Stimulated activated CD4-positive, alpha-beta T cell treated with anti-CD3 and anti-CD28 coated beads, Interleukin-1b, Interleukin-23, amount 100 ng/mL, for 48 hours (primary cell): ENCODE measurements around the gene PPFIA2.

ENCODE experiments used
- DNase-seq: peaks from one replicate; pipeline ENCODE4 v3.0.0-alpha.2; 2020

PPFIA2 gene

DNA sequence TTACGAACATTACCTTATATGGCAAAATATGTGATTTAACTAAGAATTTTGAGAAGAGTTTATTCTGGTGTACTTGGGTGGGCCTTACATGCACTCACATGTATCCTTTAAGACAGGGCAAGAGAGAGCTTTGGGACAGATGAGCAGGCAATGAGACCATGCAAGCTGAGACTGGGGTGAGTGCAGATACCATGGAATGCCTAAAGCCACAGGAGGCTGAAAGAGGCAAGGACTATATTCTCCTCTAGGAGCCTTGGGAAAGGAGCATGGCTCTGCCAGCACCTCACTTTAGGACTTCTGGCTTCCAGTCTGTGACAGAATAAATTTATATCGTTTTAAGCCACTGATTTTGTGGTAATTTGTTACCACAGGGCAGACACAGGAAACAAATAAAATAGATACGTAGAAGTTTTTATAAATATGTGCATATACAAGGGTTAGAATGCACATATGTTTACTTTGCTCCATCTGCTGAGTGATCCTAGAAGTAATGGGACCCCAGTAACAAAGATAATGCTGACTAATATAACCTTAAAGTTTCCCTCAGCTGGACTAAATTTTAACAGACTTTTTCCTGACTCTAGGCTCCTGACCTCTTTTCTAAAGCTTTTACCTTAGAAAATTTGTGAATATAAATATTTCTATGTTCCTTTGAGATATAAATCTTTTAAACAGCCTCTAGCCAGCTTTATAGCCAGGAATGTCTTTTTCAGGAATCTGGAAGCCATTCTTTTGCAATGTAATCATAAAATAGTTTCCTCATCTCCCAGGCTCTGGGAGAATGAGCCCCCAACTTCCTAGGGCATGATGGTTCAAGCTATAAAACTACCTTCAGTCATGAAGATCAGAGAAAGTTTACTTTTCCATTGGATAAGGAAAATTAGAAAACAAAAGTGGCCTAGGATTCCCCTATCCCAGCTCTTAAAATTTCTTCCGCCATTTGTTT is 216.8 kb downstream of the PPFIA2 start:
- no peak for DNase-seq

DNA sequence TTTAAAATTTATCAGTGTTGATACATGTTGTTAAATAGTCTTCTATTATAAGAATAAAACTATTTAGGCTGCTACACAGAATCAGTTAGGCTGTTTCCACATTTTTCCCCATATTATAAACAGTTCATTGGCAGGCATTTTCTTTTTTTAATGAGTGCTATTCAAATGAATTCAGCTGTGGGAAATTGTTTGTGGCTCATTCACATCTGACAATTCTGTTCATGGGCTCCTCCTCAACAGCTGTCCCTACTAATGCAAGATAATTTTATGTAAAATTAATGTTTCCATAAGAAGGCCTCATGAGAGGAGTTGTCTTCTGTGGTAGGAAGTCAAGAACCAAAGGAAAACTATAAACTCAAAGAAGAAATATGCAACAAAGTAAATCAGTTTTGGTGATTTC is 218.0 kb downstream of the PPFIA2 start:
- no peak for DNase-seq

DNA sequence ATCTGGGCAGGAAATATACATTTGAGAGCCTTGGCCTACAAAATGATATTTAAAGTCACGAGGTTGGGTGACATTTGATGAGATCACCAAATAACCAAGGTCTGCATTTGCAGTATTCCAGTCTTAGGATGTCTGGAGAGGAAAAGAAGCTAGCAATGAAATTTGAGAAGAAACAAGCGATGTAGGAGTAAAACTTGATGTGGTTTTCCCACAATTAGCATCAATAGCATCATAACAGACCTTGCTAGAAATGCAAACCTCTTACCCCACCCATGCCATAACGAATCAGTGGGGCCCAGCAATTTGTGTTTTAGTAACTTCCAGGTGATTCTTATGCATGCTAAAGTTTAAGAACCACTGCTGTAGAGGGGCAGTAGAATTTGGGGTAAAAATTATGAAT is 219.9 kb downstream of the PPFIA2 start:
- DNase-seq, result no peak

DNA sequence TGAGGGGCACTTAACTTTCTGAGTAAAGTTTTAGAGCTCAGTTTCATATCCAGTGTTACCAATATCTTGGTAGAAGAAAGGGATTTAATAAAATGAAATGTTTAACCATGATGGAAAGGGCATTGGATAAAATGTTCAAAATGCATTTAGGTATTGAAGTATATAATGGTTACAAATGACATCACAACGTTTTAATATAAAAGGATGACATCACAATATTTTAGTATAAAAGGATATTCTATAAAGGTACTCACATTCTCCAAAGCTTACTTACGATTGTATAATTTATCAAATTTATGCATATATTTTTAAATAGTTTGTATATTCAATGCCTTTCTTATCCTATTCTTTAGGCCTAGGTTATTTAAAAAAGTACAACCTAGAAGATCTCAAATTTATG is 226.1 kb downstream of the PPFIA2 start:
- no peak for DNase-seq

DNA sequence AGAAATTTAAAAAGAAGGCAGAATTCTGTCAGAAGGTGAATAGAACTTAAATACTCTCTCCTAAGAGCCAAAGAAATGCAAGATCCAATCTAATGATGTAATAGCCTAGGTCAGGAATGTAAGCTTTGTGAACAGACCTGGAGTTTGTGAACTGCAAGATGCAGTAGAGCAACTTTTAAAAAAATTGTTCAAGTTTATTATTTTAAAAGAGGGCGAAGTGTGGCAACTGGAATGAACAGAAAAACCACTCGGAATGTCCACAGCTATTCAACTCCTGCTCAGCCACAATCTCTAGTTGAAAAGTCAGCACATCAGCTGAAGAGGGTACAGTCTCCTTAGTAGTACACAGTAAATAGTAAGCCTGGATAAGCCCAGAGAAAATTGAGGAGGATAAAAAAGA is 228.8 kb downstream of the PPFIA2 start:
- DNase-seq, result no peak

DNA sequence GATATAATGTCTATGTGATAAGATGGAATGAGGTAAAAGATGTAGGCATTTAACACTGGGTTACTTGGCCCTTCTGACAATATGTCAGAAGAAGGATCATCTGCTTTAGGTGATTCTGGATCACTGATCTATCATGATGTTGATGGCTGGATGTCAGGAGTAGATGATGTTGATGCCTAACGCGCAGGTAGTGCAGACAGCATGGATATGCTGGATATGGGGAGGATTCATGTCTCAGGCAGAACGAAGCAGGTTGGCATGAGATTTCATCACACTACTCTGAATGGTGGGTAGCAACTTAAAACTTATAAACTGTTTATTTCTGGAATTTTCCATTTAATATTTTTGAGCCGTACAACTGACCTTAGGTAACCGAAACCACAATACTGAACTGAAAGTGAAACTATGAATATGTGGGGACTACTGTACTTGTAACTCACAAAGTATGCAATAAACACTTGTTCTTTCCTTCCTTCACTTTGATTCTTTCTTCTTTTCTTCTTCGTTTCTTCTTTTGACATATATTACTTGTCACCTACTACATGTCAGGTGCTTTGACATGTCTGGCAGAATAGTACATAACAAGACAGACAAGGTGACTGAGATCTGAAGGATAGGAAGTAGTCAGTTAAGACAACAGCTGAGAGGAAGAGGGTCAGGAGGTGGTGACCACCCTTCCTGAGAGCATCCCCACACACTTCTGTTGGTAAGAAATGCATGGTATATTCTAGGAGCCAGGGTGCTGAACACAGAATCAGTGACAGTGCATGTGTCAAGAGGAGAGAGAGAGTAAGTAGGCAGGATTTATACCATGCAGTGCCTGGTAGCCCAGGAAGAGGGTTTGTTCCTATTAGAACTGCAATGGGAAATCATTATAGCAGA is 238.8 kb downstream of the PPFIA2 start:
- DNase-seq, result no peak

DNA sequence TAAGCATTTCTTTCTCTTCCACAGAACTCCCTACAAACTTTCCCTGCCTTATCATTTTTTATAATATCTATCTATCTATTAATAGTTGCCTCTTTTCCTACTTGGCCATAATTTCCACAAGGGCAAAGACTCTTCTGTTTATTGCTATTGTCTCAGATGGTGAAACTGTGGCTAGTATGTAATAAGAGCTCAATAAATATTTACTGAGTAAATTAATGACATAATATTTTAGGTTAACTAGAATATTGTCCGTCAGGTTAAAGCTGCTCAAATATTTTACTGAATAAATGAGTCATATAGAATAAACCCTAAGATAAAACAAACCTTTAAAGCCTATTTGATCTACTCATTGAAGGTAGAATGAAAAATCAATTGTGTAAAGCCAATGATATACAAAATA is 240.5 kb downstream of the PPFIA2 start:
- DNase-seq, result no peak

DNA sequence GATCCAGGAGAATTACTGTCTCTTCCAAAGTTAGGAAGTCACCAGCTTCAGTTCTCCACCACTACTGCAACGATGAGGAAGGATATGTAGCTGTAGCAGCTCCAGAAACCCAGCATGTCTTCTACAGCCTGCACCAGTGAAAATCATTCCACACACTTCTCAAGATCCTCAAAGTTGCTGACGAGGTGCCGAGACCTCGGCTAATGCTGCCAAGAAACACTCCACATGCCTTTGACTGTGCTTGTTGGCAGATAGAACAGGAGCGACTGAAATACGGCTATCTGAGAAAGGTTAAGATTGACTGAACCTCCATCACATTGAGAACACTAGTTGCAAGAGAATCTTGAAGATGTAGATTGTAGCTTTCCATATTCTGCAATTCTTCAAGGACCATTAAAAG is 241.9 kb downstream of the PPFIA2 start:
- no peak for DNase-seq

DNA sequence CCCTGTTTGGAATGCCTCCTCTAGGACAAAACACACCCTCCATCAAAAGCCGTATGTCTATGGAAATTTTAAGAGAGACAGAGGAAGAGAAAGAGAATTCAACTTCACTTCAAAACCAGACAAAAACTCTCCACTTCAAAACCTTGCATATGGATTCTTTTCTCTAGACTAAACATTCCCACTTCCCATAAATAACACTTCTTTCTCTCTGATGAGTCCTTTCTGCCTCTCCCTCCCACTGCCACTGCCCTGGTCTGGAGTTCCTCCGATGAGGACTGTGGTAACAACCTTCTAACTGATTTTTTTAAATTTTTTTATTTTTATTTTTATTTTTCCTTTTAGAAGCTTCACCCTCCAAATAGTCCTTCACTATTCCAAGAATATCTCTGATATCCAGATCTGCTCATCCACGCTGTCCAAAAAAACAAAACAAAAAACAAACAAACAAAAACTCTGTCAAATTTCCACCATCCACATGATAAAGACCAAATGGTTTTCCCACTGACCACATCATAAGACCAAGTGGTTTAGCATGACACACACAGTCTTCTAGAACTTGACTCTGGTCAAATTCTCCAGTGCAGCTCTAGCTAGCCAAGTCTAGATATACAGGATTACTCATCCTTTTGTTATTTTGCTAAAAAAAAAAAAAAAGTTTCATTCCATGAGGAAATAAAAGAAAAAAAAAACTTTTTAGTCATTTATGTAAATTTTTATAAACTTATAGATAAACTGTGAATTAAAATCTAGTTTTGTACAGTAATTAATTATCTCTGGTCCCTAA is 256.0 kb downstream of the PPFIA2 start:
- DNase-seq, result no peak

DNA sequence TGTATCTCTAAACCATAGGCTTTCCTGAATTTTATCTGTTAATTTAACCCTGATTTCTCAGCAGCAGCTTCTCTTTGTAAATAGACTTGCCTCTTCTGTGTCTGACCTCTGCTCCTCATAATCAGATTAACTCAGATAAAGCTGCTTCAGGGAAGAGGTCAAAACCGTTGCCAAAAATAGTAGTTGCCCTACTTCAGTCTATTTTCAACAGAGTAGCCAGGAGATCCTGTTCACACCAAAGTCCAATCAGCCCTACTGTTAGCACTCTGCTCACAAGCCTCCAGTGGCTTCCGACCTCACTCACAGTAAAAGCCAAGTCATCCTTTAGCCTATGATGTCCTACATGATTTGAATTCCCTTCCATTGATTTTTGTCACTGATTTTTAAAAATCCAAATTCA is 258.4 kb downstream of the PPFIA2 start:
- DNase-seq, result no peak

DNA sequence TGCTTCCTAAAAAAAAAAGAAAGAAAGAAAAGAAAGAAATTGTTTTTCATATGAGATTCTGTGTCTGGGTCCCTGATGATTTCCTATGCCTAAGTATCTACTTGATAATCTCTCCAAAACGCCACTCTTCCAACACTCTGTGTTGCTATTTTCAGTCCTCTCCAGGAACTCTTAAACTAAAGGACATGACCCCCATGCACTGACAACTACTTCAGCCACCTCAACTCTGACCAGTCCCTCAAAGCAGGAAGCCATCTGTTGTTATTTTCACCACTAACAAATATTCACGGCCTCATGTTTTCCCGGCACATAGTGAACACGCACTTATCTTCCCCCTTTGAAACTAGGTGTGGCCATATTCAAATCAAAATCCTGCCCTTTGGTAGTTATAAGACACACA is 259.3 kb downstream of the PPFIA2 start:
- DNase-seq, result no peak

DNA sequence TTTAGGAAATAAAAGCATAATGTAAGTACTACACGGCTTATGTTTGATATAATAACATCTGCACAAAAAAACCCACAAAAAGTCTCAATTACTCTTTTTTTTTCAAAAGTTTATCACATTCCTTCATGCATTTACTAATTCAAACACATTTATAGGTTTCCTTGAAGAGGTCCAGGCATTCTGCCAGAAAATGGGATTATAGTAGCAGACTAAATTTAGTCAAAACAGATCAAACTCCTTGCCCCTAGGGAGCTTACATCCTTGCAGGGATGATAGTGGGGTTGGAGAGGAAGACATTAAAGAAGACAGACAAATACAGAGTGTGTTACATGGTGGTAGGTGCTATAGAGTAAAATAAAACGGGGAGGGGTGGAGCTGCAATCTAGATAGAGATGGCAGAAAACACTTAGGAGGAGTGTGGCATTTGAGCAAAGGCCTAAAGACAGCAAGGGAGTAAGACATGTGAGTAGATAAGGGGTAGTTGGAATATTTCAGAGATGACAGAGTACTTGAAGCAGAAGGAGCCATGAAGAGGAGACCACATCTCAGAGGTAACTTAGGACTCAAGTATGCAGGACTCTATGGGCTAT is 266.9 kb downstream of the PPFIA2 start:
- no peak for DNase-seq

DNA sequence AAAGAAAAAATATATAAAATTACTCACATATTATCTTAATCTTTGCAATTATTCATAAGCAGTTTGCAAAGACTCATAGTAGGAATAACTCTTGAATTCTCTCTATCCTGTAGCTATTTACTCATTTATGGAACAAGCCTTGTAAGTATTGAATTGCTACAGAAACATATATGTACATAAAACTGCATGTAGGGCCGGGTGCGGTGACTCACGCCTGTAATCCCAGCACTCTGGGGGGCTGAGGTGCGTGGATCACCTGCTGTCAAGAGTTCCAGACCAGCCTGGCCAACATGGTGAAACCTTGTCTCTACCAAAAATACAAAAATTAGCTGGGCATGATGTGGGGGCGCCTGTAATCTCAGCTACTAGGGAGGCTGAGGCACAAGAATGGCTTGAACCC is 286.2 kb downstream of the PPFIA2 start:
- no peak for DNase-seq

DNA sequence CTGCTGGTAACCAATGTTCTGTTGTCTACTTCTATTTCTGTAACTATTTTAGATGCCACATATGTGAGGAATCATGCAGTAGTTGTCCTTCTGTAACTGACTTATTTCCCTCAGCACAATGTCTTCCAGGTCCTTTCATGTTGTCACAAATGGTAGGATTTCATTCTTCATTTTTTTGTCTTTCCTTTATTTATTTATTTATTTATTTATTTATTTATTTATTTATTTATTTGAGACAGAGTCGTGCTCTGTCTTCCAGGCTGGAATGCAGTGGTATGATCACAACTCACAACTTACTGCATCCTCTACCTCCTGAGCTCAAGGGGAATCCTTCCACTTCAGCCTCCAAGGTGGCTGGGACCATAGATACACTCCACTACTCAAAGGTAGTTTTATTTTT is 288.2 kb downstream of the PPFIA2 start:
- DNase-seq, result no peak

DNA sequence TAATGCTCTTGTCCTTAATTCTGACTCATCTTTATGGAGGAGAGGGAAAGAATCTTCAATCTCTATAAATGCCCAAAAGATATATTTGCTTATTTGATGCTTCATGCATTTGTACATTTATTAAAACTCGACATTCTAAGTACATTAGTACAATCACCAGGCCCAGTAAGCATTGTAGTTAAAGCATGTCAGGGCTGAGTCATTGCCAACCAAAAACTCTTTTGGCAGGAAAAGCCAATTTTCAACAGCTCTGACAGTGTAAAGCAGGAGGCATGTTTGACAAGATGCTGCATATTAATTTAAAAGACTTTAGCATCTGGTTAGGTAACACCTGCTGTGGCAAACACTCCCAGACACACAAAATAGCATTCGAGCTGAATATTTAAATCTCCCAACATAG is 290.9 kb downstream of the PPFIA2 start:
- DNase-seq, result no peak

DNA sequence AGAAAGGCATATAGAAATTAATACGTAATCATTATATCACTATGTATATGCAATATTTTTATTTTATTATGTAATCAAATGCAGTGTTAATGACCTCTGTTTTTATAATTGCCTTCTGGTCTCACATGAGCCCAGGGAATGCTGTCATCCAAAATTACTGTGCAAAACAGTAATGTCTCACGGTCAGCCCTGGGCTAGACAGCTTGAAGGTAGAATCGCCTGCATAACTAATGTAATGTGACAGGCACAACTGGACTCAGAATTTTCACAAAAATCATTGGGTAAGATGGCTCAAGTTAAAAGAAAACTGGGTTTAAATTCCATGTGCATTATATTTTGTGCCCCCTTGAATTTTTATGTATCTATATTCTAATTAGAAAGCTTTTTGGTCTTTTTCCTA is 293.3 kb downstream of the PPFIA2 start:
- no peak for DNase-seq

DNA sequence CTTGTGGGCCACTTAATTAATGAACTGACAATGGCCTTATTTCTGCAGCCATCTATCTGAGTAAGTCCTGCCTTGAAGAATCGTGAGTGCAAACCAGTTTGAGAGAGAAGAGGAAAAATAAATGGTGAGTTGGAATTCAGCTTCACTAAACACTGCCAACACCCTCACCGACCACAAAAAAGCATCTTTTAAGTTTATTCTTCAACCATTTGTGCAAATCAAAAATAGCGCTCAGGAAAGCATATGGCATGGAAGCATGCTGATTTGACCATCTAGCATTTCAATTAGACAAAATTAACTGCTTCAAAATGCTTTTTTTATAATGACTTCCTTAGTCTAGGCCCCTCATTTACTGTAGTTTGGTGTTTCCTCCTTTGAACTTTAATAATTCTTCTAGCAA is 294.0 kb downstream of the PPFIA2 start:
- no peak for DNase-seq

DNA sequence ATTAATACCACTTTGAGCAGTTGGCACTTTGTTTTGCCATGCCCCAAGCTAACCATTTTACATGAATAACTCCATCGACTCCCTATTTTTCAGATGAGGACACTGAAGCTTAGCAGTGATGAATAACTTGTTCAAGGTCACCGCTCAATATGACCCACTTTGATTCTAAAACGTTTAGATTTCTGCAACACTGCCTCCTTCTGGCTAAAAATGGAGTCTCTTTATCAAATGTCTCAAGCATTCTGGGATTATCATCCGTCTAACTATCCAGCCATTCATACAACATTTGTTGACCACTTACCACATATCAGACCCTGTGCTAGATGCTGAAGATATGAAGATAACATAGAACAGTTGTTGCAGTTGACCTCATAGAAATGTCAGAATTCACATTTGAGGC is 298.0 kb downstream of the PPFIA2 start:
- no peak for DNase-seq

DNA sequence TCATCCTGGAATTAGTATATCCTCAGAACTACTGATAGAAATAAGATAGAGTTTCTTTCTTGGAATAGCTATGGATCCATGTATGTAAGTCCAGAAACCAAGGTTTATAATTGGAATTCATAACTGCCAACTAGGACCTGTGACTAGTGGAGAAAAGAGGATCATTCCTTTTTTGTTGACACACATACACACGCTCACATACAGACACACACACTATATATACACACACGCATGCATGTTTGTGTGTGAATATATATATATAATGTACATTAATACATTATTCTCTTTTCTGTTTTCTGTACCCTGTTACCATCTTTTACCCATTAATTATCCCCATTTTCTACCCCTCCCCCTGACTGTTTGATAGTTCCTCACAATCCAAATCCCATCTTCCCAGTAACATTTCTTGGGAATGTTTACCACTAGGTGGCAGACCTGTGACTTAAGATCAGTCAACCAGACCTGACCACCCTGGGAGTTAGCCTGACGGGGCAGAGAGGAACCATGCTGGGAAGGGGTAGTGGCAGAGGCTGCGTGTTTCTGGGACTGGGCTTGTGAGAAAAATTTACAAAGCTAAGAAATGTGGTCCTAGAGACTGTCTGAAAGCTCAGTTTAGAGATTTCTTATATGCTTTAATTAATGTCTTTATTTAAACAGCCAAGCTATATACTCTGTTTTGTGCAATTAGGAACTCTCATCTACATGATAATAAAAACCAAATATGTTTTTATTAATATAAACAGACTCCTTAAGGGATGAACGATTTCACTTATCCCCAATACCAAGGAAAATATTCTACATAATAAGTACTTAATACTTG is 308.0 kb downstream of the PPFIA2 start:
- no peak for DNase-seq

DNA sequence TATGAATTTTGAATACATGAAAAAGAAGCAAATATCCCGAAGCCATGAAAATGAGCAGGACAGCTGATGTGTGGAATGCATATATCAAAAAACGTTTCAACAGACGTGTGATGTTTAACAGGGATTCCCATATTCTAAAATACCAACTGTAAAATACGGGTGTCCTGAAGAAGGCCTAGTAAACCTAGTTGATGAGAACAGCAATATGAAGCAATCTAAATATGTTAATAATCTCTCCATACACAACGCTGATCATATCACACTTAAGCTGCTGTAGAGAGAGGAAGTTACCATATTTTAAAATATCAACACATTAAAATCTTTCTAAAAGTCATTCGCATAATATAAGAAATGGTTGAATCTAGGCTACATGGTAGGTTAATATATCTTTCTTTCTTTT is 317.5 kb downstream of the PPFIA2 start:
- DNase-seq, result no peak

DNA sequence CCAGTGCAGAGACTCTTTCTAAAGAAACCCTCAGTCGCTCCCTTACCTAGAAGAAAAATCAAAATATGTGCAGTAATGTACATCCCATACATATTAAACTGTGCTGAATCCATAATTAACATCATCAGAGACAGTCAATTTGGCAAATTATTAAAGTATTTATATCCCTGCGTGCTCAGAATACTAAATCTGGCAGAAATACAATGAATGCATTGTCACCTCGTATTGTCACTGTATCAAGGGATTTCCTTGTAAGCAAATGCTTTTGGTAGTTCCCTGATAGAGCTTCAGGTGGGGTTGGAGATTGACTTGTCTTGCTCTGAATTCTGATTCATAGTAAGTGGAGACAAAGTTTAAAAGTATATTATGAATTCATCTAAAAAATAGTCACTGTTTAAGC is 319.1 kb downstream of the PPFIA2 start:
- no peak for DNase-seq

DNA sequence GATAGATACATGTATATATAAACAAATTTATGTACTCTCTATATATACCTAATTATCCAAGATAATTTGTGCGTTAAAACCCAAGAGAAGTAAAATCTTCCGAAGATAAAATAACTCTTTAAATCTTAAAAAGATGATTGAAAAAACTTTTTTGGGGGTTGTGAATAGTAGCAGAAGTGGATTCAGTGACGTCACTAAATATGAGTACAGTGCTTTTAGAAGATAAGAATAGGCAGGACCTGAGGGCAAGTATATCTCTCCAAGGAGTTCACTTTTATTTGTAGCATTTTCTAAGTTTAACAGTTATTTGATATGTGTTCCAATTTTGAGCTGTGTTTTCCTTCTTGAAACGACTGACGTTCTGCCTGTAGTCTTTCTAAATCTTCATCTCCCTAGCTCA is 319.8 kb downstream of the PPFIA2 start:
- DNase-seq, result no peak
